ENCODE data around the gene CELF4.

Gene CELF4

GRCh38 chr18:37571266-37571665, 5.7 kb upstream of the CELF4 start:
- DNase-seq = no peak

GRCh38 chr18:37570336-37570930, 4.8 kb upstream of the CELF4 start:
- DNase-seq = no peak

GRCh38 chr18:37568671-37569070, 3.1 kb upstream of the CELF4 start:
- no peak for DNase-seq

- no peak for DNase-seq
Observed at GRCh38 chr18:37567994-37568359, 2.4 kb upstream of the CELF4 start.

DNA sequence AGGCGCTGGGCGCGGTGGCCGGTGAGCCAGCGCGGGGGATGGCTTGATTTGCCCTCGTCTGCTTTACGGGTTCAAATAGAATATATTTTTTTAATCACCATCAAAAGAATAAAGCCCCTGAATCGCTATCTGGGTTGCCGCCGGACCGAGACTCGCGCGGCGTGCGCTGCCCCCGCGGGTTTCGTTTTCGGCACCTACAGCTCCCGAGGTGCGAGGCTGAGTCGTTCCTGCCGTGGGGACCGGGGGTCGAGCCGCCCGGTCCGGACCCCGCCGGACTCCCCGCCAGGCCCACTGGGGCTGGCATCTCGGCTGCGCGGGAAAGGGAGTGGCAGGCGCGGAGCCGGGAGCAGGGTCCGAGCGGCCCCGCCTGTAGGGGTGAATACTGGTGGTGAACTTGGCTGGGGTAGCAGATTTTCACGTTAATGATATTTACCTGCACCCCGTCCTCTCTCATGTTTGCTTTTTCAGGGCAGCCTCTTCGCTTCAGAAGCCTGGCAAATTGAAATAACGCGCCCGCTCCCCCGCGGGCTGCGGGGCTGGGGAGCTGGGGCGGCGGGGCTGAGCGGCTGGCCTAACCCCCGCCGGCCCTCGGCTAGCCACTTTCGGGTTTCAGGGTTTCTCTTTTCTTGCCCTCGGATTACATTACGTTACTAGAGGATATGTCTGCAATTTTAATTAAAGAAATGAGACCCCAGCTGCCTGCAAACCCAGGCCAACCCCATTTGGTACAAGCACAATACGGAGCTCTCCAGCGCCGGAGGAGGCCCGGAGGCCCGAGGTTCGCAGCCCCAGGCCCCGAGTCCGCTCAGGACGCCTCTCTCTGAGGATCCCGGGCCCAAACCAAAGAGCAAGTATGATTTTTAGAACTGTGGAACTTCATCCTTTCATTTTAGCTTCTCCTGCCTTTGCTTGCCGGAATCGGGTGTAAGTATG, 1.7 kb upstream of the CELF4 start:
- no peak for DNase-seq

- DNase-seq = no peak
Observed at GRCh38 chr18:37566479-37567060, 972 bp upstream of the CELF4 start.

- DNase-seq = no peak
Observed at GRCh38 chr18:37565977-37566478, 430 bp upstream of the CELF4 start.

GRCh38 chr18:37564711-37565100, 892 bp downstream of the CELF4 start:
- peak; percentile 14 for DNase-seq

DNA sequence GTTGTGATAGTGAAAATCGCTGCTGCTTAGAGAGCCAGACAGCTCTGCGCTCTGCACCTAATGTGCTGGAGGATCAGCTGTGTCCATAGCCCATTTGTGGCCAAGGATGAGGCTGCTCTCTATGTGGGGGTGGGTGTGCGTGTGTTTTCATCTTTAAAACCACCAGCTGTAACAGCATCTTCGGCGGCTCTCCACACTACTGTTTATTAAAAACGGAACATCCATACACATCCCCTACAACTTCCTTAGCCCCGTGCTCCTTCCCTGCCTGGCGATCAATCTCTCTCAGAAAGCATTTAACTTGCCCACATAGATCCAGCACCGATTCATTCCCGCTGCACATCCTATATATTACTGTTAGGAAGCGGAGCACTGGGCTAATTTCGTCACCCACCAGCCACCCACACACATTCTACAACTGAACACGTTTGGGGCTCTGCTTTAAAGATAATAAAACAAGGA, 1.6 kb downstream of the CELF4 start:
- no peak for DNase-seq

DNA sequence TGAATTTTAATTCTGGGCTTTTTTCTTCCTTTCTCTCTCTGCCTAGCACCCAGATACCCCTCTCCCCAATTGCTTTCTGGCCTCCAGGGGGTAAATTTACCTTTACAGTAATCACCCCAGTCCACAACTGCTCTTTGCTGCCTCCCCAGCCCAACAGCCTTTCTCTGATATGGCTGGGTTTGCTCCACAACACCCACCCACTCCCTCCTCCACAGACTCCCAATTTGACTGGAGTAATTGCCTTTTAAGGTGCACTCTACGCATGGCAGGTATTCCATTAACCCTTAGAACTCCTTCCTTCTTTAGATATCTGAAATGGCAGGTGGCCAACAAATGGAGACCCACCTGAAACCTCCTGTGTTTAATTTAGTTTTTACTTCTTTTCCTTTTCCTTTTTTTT, 3.6 kb downstream of the CELF4 start:
- no peak for DNase-seq

DNA sequence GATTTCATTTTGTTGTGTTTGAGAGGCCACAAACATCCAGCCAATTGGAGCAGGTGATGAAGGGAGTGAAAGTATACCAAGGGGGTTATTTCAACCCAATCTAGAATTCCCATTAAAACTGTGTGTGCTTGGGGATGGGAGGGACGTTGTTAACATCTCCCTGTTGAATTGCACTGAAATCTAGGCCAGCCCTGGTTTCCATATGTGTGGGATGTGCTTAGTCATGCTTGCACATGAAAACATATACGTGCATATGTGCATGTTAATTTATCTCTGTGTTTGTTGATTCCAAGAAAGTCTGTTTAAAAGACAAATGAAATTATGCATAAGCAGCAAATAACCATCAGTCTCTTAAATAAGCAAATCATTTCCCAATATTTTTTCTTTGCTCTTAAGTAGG, 5.6 kb downstream of the CELF4 start:
- DNase-seq = no peak

GRCh38 chr18:37559194-37559593, 6.4 kb downstream of the CELF4 start:
- no peak for DNase-seq

GRCh38 chr18:37554399-37554787, 11.2 kb downstream of the CELF4 start:
- no peak for DNase-seq

GRCh38 chr18:37553633-37554398, 11.8 kb downstream of the CELF4 start:
- no peak for DNase-seq

DNA sequence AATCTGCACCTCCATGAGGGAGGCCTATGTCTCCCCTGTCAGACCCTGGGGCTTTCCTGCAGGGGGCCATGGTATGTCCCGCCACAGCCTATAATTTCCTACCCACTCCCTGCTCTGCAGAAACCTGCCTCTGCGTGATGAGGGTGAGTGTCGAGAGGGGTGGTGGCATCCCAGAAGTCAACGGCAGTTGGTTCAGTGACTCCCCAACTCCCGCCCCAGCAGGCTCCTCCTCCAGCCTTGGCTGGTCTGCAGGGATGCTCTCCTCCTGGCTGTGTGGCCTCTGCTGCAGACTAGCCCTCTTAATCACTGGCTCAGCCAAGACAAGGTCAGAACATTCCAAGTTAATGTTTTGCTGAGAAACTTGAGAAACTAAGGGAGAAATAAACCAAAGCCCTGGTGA, 13.3 kb downstream of the CELF4 start:
- no peak for DNase-seq

DNA sequence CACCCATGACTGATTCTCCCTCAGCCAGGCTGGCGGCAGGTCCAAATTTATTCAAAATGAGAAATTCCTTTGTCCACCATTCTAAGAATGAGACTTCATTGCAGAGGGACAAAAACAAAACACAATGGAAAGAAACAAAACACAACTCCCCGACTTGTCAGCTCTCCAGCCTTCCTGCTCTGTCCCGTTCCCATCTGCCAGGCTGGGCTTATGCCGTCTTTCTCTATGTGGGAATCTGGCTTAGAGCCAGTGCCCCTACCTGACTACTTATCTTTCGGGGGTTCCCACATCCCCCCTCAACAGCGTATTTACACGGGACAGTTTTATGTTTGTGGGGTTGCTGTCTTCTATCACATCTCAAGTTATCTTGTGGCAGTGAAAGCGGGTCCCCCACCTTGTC, 13.8 kb downstream of the CELF4 start:
- no peak for DNase-seq

DNA sequence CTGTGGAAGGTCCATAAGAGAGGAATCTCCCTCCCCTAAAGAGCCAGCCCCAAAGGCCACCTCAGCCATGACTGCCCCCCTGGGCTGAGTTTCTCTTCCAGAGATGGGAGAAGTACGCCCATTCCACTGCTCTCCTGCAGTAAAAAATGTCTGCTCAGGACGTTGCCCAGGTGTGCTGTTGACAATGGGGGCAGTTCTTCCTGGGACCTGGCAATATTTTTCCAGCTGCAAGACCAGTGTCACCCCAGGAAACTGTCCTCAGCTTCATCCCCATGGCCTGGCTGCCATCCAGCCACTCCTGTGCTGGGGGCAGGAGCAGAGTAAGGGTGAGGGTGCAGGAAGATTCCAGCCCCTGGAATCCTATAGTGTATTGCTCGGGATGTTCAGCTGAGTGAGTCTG, 14.3 kb downstream of the CELF4 start:
- no peak for DNase-seq

DNA sequence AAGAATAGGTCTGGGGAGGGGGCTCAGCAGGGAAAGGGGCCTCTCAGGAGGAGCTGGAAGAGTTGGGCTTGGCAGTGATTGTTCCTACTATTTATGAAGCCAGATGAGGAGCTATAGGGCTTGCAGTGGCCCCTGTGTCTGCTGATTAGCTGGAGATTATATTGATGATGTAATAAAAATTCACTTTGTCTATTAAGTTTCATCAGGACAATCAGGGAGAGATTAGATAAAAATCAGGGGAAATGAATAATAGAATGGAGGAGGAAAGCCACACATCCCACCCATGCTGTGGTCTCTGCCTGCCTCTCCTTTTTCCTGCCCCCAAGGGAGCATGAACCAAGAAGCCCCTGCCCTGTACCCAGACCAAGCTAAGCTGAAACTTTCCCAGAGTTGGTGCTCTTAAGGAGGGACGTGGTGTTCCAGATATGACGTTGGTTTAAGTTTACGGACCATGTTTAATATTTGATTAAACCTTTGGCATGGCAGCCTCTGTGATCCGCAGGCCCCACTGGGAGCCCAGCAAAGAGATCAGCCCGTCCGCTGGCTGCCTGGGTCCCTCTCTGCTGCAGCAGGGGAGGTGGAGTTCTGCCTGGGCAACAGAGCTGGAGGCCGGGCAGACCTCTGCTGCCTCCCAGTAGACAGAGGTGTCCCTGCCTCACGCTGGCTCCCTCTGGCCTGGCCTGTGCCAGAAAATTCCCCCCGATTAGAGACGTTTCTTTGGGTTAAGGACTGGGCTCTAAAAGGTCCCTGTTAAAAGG, 15.3 kb downstream of the CELF4 start:
- no peak for DNase-seq

GRCh38 chr18:37548679-37549289, 16.8 kb downstream of the CELF4 start:
- no peak for DNase-seq

DNA sequence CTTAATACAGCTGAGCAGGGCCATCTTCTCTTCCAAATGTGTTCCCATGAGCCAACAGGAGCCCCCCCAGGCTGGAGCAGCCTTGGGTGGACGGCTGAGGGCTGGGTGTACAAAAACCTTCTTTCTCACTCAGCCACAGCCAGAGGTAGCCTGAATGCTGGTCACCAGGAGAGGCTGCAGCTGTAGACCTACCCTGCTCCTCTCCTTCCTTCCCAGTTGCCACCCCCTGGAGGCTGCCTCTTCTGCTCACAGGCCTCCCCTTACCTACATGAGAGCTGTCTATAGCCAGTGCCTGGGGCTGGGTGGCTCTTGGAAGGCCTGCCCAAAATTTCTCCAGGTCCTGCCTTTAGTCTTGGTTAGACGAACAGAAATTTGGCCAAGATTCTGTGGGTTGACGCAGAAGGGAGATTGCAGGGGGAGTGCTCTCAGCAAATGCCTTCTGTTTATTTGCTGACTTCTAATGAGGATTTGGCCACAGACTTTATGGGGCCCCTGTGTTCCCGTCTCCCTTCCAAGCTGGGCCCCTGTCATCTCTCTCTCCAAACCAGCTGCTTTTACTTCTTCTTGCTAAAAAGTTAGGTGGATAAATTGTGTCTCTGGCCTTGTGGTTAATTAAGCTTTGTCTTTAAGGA, 18.3 kb downstream of the CELF4 start:
- DNase-seq = no peak

- no peak for DNase-seq
Observed at GRCh38 chr18:37546651-37547050, 18.9 kb downstream of the CELF4 start.

- no peak for DNase-seq
Observed at GRCh38 chr18:37546272-37546537, 19.4 kb downstream of the CELF4 start.
